ENCODE results near the gene TMCC2. TPM values are rescaled to one million over a fixed set of nuclear protein-coding genes. Genes with fewer than 3 reads are reported as not detected.
"Not testable (repeated sequence)": the region's sequence is repeated elsewhere in the genome, so short reads cannot be mapped to it uniquely, and the experiment has no call there.

TMCC2 gene
- total RNA-seq: 6.1 to 6.8 TPM (median 6.5 TPM) in 3 replicates

DNA sequence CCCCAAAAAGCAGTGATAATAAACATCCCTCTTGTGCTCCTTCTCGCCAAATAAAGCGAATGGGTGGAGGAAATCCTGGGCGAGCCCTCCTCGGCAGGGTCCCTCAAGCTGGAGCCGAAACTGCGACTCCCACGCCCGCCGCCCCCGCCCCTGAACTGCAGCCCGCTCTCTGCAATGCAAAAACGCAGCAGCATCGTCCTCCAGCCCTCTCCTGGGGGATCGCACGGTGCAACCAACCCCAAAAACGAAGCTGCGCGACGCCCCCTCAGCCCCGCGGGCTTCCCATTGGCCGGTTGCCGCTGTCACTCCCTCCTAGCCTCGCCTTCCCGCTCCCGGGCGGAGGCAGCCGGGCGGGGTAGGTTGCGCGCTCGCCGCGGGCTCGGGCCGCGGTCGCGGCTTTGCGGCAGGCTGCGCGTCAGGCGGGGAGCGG, at the start of gene TMCC2:
Gene TMCC2 (plus strand): TSS at position 363 of the 430 bp plus-strand sequence. CDS start 619 bp downstream, outside the sequence.
- TF ChIP-seq, protein P1, sequence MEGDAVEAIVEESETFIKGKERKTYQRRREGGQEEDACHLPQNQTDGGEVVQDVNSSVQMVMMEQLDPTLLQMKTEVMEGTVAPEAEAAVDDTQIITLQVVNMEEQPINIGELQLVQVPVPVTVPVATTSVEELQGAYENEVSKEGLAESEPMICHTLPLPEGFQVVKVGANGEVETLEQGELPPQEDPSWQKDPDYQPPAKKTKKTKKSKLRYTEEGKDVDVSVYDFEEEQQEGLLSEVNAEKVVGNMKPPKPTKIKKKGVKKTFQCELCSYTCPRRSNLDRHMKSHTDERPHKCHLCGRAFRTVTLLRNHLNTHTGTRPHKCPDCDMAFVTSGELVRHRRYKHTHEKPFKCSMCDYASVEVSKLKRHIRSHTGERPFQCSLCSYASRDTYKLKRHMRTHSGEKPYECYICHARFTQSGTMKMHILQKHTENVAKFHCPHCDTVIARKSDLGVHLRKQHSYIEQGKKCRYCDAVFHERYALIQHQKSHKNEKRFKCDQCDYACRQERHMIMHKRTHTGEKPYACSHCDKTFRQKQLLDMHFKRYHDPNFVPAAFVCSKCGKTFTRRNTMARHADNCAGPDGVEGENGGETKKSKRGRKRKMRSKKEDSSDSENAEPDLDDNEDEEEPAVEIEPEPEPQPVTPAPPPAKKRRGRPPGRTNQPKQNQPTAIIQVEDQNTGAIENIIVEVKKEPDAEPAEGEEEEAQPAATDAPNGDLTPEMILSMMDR (IDR thresholded peaks at IDR 0.05; ENCODE audit: unreplicated experiment): no peak
- no peaks in the 10 kb centered on the region for H3K9me3 Mint-ChIP-seq
- peak; percentile 90 to 95 for DNase-seq (ENCODE audit: low spot score in 2 of 2, unreplicated experiment in 2 of 2)

GRCh38 chr1:205179842-205180241, 47.9 kb upstream of the TMCC2 start:
- no peak for DNase-seq (ENCODE audit: low spot score in 2 of 2, unreplicated experiment in 2 of 2)
- TF ChIP-seq, protein P1 (IDR thresholded peaks at IDR 0.05; ENCODE audit: unreplicated experiment): no peak
- Mint-ChIP-seq H3K4me1 (peaks cover 11% of the 10 kb centered on the region), H3K9me3 (no peaks in the 10 kb centered on the region), H3K27me3 (ENCODE audit: low read depth) (no peaks in the 10 kb centered on the region), H3K36me3 (peaks cover 14% of the 10 kb centered on the region), H3K27ac (peak overlapping the region; percentile 57), H3K4me3 (no peak overlapping the region)

More for the DNA sequence above, at the start of gene TMCC2:
- peak within 1 kb of the TSS; percentile 78 for H3K27ac Mint-ChIP-seq
- H3K36me3 Mint-ChIP-seq: no peaks in the 10 kb centered on the region
- H3K27me3 Mint-ChIP-seq (ENCODE audit: low read depth): peaks cover 18% of the 10 kb centered on the region
- peaks cover 35% of the 10 kb centered on the region for H3K4me1 Mint-ChIP-seq
- peak within 1 kb of the TSS; percentile 79 for H3K4me3 Mint-ChIP-seq

DNA sequence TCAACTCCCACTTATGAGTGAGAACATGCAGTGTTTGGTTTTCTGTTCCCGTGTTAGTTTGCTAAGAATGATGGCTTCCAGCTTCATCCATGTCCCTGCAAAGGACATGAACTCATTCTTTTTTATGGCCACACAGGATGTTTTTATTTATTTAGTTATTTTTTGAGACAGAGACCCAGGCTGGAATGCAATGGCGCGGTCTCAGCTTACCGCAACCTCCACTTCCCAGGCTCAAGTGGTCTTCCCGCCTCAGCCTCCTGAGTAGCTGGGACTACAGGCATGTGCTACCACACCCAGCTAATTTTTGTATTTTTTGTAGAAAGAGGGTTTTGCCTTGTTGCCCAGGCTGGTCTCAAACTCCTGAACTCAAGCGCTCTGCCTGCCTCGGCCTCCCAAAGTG, 47.4 kb upstream of the TMCC2 start:
- H3K9me3 Mint-ChIP-seq; H3K27ac Mint-ChIP-seq; H3K27me3 Mint-ChIP-seq (ENCODE audit: low read depth); DNase-seq (ENCODE audit: low spot score in 2 of 2, unreplicated experiment in 2 of 2); H3K4me3 Mint-ChIP-seq: not testable (repeated sequence)
- Mint-ChIP-seq H3K4me1 (peaks cover 10% of the 10 kb centered on the region), H3K36me3 (peaks cover 15% of the 10 kb centered on the region)

- Mint-ChIP-seq H3K36me3 (peaks cover 19% of the 10 kb centered on the region), H3K4me3 (no peak overlapping the region), H3K27ac (peak overlapping the region; percentile 41), H3K4me1 (peaks cover 10% of the 10 kb centered on the region), H3K9me3 (no peaks in the 10 kb centered on the region), H3K27me3 (ENCODE audit: low read depth) (no peaks in the 10 kb centered on the region)
- TF ChIP-seq, protein P1 (IDR thresholded peaks at IDR 0.05; ENCODE audit: unreplicated experiment): no peak
- DNase-seq (ENCODE audit: low spot score in 2 of 2, unreplicated experiment in 2 of 2): no peak
Observed at GRCh38 chr1:205182930-205183329, 44.8 kb upstream of the TMCC2 start.

GRCh38 chr1:205183676-205184335, 43.9 kb upstream of the TMCC2 start:
- Mint-ChIP-seq H3K36me3 (peaks cover 19% of the 10 kb centered on the region), H3K27ac (peak overlapping the region; percentile 35), H3K4me1 (peaks cover 13% of the 10 kb centered on the region), H3K9me3 (no peaks in the 10 kb centered on the region), H3K27me3 (ENCODE audit: low read depth) (no peaks in the 10 kb centered on the region), H3K4me3 (no peak overlapping the region)
- TF ChIP-seq, protein P1 (IDR thresholded peaks at IDR 0.05; ENCODE audit: unreplicated experiment): no peak
- DNase-seq (ENCODE audit: low spot score in 2 of 2, unreplicated experiment in 2 of 2): no peak

DNA sequence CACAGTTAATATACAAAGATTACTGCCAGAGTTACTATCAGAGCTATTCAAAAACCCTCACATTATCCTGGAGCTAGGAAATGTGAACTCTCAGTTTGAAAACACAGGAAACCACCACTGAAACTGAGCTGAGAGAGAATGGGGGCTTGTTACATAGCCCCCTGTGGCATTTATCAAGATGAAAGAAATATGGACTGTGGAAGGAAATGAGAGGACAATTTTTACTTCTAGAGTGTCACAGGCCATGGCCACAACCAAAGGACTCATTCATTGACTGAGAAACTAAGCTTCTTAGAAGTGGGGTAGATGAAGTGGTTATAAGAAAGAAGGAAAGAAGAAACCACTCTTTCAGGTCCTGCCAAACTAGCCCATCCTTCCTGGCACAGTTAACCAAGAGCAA, 41.6 kb upstream of the TMCC2 start:
- DNase-seq (ENCODE audit: low spot score in 2 of 2, unreplicated experiment in 2 of 2): no peak
- peaks cover 13% of the 10 kb centered on the region for H3K36me3 Mint-ChIP-seq
- no peaks in the 10 kb centered on the region for H3K27me3 Mint-ChIP-seq (ENCODE audit: low read depth)
- H3K4me3 Mint-ChIP-seq: no peak overlapping the region
- H3K9me3 Mint-ChIP-seq: no peaks in the 10 kb centered on the region
- H3K4me1 Mint-ChIP-seq: peaks cover 25% of the 10 kb centered on the region
- TF ChIP-seq, protein P1 (IDR thresholded peaks at IDR 0.05; ENCODE audit: unreplicated experiment): no peak
- H3K27ac Mint-ChIP-seq: no peak overlapping the region
